Measurements from ENCODE around the gene GRK5.

Gene GRK5

DNA sequence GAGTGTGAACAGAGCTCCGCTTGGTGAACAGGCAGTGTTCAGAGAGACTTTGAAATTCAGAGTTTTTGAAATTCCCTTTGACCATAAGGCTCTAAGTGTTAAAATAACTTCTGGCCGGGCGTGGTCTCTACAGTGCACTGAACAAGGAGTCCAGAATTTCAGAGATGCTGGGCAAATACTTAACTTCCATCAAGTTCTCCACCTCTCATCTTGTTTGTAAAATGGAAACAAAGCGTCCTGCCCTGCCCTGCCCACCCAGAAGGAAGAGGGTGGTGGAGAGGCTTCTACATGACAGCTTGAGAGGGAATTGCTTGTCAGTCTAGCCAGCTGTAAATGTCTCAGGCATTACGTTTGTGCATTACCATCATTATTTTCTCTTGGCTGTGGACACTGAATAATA lies 232.6 kb downstream of the GRK5 start:
- Histone ChIP-seq H3K27me3 (ENCODE audit: control insufficient read depth in 1 of 2, insufficient read depth in 2 of 2, low read length in 2 of 2) (no peaks in the 10 kb centered on the region), H3K36me3 (ENCODE audit: control insufficient read depth in 1 of 2, insufficient read depth in 2 of 2, low read length in 2 of 2) (peaks cover 9 to 17% of the 10 kb centered on the region in 2 donors), H3K27ac (ENCODE audit: low read depth, low read length) (no peak overlapping the region), H3K4me1 (ENCODE audit: control insufficient read depth in 1 of 2, insufficient read depth in 2 of 2, low read length in 2 of 2) (peaks cover 0 to 4% of the 10 kb centered on the region in 2 donors), H3K4me3 (ENCODE audit: low read depth in 1 of 2, low read length in 2 of 2) (no peak overlapping the region), H3K9me3 (ENCODE audit: control insufficient read depth in 1 of 2, low read length in 2 of 2) (no peaks in the 10 kb centered on the region), H3K9ac (ENCODE audit: low read depth in 1 of 2, low read length in 2 of 2) (no peak overlapping the region)

DNA sequence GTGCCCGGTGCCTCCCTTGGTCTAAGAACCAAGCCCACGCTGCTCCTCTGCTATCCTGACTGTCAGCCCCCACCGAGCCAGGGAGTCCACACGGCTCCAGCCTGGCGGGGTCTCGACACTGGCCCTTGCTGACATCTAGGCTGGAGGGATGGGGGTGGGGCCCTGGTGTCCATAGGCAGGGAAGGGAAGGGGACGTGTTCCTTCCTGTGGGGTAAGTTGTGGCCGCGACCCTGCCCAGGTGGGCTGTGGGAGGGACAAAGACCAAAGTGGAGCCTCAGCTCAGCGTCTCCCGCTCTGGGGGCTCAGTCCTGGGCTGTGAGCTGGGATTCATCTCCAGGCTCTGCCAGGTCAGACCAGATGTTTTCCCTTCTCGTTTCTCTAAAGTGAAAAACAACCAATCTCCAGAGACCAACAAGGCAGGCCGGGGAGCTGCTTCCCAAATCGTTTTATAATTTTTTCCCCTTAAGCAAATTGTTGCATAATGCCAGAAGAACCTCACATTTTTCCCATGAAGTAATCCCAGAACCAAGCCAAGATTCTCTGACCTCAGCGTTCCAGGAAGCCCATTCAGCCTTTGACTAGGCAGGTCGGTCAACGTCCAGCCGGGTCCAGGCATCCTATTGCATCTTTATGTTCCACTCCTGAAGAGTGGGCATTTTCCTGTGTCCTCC lies 233.9 kb downstream of the GRK5 start:
- Histone ChIP-seq H3K9ac (ENCODE audit: low read depth in 1 of 2, low read length in 2 of 2) (no peak overlapping the region), H3K36me3 (ENCODE audit: control insufficient read depth in 1 of 2, insufficient read depth in 2 of 2, low read length in 2 of 2) (peaks cover 9 to 13% of the 10 kb centered on the region in 2 donors), H3K4me3 (ENCODE audit: low read depth in 1 of 2, low read length in 2 of 2) (no peak overlapping the region), H3K27ac (ENCODE audit: low read depth, low read length) (no peak overlapping the region), H3K9me3 (ENCODE audit: control insufficient read depth in 1 of 2, low read length in 2 of 2) (no peaks in the 10 kb centered on the region), H3K4me1 (ENCODE audit: control insufficient read depth in 1 of 2, insufficient read depth in 2 of 2, low read length in 2 of 2) (peaks cover 0 to 4% of the 10 kb centered on the region in 2 donors), H3K27me3 (ENCODE audit: control insufficient read depth in 1 of 2, insufficient read depth in 2 of 2, low read length in 2 of 2) (no peaks in the 10 kb centered on the region)

DNA sequence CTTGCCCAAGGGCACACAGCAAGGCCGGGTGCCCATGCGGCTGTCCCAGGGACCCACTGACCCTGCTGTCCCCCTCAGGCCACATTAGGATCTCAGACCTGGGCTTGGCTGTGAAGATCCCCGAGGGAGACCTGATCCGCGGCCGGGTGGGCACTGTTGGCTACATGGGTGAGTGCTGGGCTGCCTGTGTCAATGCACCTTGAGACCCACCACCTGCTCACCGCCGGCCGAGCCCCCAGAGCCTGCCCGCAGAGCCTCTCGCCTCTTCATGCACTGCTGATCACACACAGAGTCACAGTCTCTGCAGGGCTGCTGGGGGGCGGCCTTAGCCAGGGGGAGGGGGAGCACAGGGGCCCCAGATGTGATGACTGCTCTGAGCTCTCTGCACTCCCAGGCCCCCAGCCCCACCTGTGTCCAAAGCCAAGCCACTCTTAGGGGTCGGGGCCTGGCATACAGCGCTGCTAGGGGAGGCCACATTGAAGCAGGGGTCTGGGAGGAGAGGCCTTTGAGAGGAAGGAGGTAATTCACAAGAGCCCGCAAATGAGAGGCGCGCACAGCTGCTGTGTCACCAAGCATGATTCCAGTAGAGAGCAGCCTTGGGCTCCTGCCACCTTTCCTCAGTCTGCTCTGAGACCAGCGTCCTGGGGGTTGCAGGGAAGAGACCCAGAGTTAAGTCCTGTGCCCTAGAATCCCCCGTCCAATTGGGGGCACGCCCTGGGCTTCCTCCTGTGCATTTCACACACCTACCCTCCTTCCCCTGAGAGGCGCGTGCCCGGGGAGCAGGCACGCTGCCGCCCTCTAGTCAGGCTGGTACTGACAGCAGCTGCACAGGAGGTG lies 234.8 kb downstream of the GRK5 start:
- no peak overlapping the region for H3K27ac ChIP-seq (ENCODE audit: low read depth, low read length)
- no peaks in the 10 kb centered on the region for H3K27me3 ChIP-seq (ENCODE audit: control insufficient read depth in 1 of 2, insufficient read depth in 2 of 2, low read length in 2 of 2)
- H3K4me3 ChIP-seq (ENCODE audit: low read depth in 1 of 2, low read length in 2 of 2), result no peak overlapping the region
- H3K4me1 ChIP-seq (ENCODE audit: control insufficient read depth in 1 of 2, insufficient read depth in 2 of 2, low read length in 2 of 2), result peaks cover 0 to 4% of the 10 kb centered on the region in 2 donors
- no peaks in the 10 kb centered on the region for H3K9me3 ChIP-seq (ENCODE audit: control insufficient read depth in 1 of 2, low read length in 2 of 2)
- no peak overlapping the region for H3K9ac ChIP-seq (ENCODE audit: low read depth in 1 of 2, low read length in 2 of 2)
- H3K36me3 ChIP-seq (ENCODE audit: control insufficient read depth in 1 of 2, insufficient read depth in 2 of 2, low read length in 2 of 2), result peaks cover 4 to 7% of the 10 kb centered on the region in 2 donors

DNA sequence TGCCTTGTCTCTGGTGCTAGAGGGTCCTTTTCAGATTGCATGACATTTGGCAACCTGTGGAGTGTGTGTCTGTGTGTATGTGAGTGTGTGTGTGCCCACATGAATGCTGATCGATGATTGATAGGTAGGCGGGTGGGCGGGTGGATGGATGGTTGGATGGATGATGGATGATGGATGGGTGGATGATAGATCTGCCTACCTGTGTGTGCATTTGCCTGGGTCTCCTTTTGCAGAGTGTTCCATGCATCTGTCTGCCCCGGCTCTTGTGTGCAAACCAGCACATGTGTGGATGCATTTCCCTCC lies 235.3 kb downstream of the GRK5 start:
- no peak overlapping the region for H3K27ac ChIP-seq (ENCODE audit: low read depth, low read length)
- H3K4me1 ChIP-seq (ENCODE audit: control insufficient read depth in 1 of 2, insufficient read depth in 2 of 2, low read length in 2 of 2), result peaks cover 0 to 4% of the 10 kb centered on the region in 2 donors
- H3K9me3 ChIP-seq (ENCODE audit: control insufficient read depth in 1 of 2, low read length in 2 of 2), result no peaks in the 10 kb centered on the region
- no peaks in the 10 kb centered on the region for H3K27me3 ChIP-seq (ENCODE audit: control insufficient read depth in 1 of 2, insufficient read depth in 2 of 2, low read length in 2 of 2)
- no peak overlapping the region for H3K4me3 ChIP-seq (ENCODE audit: low read depth in 1 of 2, low read length in 2 of 2)
- peaks cover 9% of the 10 kb centered on the region in 2 donors for H3K36me3 ChIP-seq (ENCODE audit: control insufficient read depth in 1 of 2, insufficient read depth in 2 of 2, low read length in 2 of 2)
- H3K9ac ChIP-seq (ENCODE audit: low read depth in 1 of 2, low read length in 2 of 2), result no peak overlapping the region

DNA sequence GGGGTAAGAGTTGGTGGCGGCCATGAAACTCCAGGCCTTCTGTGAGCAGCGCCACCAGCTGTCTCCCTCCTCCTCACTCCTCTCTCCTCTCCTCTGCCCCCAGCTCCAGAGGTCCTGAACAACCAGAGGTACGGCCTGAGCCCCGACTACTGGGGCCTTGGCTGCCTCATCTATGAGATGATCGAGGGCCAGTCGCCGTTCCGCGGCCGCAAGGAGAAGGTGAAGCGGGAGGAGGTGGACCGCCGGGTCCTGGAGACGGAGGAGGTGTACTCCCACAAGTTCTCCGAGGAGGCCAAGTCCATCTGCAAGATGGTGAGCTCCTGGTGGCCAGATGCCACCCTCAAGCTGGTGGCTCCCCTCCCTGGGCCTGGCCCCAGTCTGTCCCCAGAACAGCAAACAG lies 236.1 kb downstream of the GRK5 start:
- Histone ChIP-seq H3K9ac (ENCODE audit: low read depth in 1 of 2, low read length in 2 of 2) (no peak overlapping the region), H3K27ac (ENCODE audit: low read depth, low read length) (no peak overlapping the region), H3K36me3 (ENCODE audit: control insufficient read depth in 1 of 2, insufficient read depth in 2 of 2, low read length in 2 of 2) (peaks cover 16 to 17% of the 10 kb centered on the region in 2 donors), H3K4me1 (ENCODE audit: control insufficient read depth in 1 of 2, insufficient read depth in 2 of 2, low read length in 2 of 2) (peaks cover 0 to 4% of the 10 kb centered on the region in 2 donors), H3K27me3 (ENCODE audit: control insufficient read depth in 1 of 2, insufficient read depth in 2 of 2, low read length in 2 of 2) (no peaks in the 10 kb centered on the region), H3K9me3 (ENCODE audit: control insufficient read depth in 1 of 2, low read length in 2 of 2) (no peaks in the 10 kb centered on the region), H3K4me3 (ENCODE audit: low read depth in 1 of 2, low read length in 2 of 2) (no peak overlapping the region)

DNA sequence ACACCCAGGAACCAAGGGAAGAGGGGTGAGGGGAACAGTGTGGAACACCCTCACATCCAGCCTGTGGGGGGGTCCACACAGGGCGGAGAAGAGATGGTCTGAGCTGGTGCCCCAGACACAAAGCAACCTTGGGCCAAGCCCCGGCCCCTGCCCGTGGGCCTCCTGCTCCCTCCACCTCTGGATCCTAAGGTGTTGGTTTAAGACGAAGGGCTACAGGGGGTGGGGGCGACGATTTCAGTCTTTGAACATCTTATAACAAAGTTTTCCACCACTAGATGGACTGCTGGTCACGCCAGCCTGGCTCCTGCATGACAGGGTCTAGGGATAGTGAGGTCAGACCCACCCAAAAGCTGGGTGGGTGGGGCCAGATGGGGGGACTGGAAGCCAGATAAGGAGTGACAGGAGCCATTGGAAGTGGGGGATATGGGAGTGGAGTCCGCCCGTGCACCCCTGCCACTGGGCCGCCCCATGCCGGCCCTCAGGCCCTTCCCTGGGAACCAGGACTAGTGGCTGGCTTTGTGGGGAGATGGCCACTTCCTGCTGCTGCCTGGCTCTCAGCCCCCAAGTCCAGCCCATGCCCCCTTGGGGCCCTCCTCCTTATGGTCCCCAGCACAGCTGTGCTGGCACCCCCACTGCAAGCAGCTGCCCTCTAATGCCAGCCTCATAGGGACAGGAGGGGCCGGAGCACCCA lies 236.7 kb downstream of the GRK5 start:
- Histone ChIP-seq H3K36me3 (ENCODE audit: control insufficient read depth in 1 of 2, insufficient read depth in 2 of 2, low read length in 2 of 2) (peaks cover 16 to 23% of the 10 kb centered on the region in 2 donors), H3K9me3 (ENCODE audit: control insufficient read depth in 1 of 2, low read length in 2 of 2) (no peaks in the 10 kb centered on the region), H3K27ac (ENCODE audit: low read depth, low read length) (no peak overlapping the region), H3K4me3 (ENCODE audit: low read depth in 1 of 2, low read length in 2 of 2) (no peak overlapping the region), H3K9ac (ENCODE audit: low read depth in 1 of 2, low read length in 2 of 2) (no peak overlapping the region), H3K4me1 (ENCODE audit: control insufficient read depth in 1 of 2, insufficient read depth in 2 of 2, low read length in 2 of 2) (peaks cover 0 to 4% of the 10 kb centered on the region in 2 donors), H3K27me3 (ENCODE audit: control insufficient read depth in 1 of 2, insufficient read depth in 2 of 2, low read length in 2 of 2) (no peaks in the 10 kb centered on the region)

DNA sequence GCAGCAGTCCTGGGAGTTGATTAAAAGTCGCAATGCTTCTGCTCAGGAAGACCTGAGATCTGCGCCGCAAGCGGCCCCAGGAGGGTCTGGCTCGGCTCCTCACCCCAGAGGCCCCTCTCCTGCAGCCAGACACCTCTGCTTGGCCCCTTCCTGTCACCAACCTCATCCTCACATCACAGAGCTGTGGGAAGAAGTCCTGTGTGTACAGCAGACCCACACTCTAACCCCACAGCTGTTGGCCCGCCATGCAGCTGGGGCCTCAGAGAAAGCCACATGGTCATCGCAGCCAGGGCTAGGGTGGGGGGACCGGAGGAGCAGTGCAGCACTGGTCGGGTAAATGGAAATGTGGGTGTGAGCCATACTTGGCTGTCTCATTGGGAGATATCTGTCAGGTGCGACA lies 237.5 kb downstream of the GRK5 start:
- H3K4me3 ChIP-seq (ENCODE audit: low read depth in 1 of 2, low read length in 2 of 2), result no peak overlapping the region
- H3K27ac ChIP-seq (ENCODE audit: low read depth, low read length), result no peak overlapping the region
- H3K4me1 ChIP-seq (ENCODE audit: control insufficient read depth in 1 of 2, insufficient read depth in 2 of 2, low read length in 2 of 2), result peaks cover 0 to 4% of the 10 kb centered on the region in 2 donors
- no peaks in the 10 kb centered on the region for H3K9me3 ChIP-seq (ENCODE audit: control insufficient read depth in 1 of 2, low read length in 2 of 2)
- no peaks in the 10 kb centered on the region for H3K27me3 ChIP-seq (ENCODE audit: control insufficient read depth in 1 of 2, insufficient read depth in 2 of 2, low read length in 2 of 2)
- no peak overlapping the region for H3K9ac ChIP-seq (ENCODE audit: low read depth in 1 of 2, low read length in 2 of 2)
- H3K36me3 ChIP-seq (ENCODE audit: control insufficient read depth in 1 of 2, insufficient read depth in 2 of 2, low read length in 2 of 2), result peaks cover 18 to 24% of the 10 kb centered on the region in 2 donors

DNA sequence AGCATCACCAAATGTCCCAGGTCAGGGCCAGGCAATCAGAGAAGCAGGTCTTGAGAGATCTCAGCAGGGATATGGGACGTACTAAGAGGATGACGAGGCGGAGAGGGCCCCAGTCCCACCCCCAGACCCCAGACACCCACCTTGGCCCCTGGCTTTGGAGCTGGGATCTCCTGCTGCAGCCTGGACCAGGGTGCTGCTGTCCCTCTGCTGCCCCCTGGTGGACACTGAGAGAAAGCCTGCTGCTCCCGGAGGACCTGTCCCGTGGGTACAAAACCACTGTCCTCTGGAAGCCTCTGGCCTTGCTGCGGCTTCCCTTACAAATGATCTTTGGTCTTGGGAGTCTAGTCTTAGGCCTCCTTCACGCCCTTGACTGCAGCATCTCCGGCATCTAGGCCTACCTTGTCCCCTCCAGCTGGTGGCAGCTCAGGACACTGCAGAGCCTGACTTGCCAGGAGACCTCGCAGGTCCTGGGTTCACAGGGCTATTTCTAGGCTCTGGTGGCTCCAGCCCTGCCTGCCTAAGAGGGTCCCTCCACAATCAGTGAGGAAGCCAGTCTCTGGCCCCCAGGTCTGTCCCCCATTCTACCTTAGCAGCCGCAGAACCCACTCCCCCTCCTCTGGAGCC lies 238.1 kb downstream of the GRK5 start:
- H3K36me3 ChIP-seq (ENCODE audit: control insufficient read depth in 1 of 2, insufficient read depth in 2 of 2, low read length in 2 of 2), result peaks cover 18 to 25% of the 10 kb centered on the region in 2 donors
- no peaks in the 10 kb centered on the region for H3K9me3 ChIP-seq (ENCODE audit: control insufficient read depth in 1 of 2, low read length in 2 of 2)
- no peak overlapping the region for H3K27ac ChIP-seq (ENCODE audit: low read depth, low read length)
- H3K4me1 ChIP-seq (ENCODE audit: control insufficient read depth in 1 of 2, insufficient read depth in 2 of 2, low read length in 2 of 2), result peaks cover 0 to 4% of the 10 kb centered on the region in 2 donors
- H3K4me3 ChIP-seq (ENCODE audit: low read depth in 1 of 2, low read length in 2 of 2), result no peak overlapping the region
- H3K27me3 ChIP-seq (ENCODE audit: control insufficient read depth in 1 of 2, insufficient read depth in 2 of 2, low read length in 2 of 2), result no peaks in the 10 kb centered on the region
- no peak overlapping the region for H3K9ac ChIP-seq (ENCODE audit: low read depth in 1 of 2, low read length in 2 of 2)

DNA sequence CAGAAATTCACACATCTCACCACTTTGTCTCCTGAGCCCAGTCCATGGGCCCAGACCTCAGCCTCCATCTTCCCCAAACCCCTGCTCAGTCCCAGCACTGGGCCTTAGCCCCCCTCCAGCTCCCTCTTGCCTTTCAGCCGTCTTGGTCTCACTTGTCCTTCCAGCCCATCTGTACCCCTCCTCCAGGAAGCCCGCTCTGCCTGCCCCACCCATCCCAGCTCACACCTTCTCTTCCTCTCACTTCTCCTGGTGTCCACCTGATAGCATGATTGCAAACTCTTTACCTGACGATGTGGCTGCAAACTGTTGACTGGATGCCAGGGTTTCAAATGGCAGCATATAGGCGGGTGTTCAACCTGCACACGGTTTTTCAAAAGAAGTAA lies 238.6 kb downstream of the GRK5 start:
- Histone ChIP-seq H3K4me3 (ENCODE audit: low read depth in 1 of 2, low read length in 2 of 2) (no peak overlapping the region), H3K9me3 (ENCODE audit: control insufficient read depth in 1 of 2, low read length in 2 of 2) (no peaks in the 10 kb centered on the region), H3K9ac (ENCODE audit: low read depth in 1 of 2, low read length in 2 of 2) (no peak overlapping the region), H3K4me1 (ENCODE audit: control insufficient read depth in 1 of 2, insufficient read depth in 2 of 2, low read length in 2 of 2) (peaks cover 0 to 1% of the 10 kb centered on the region in 2 donors), H3K27ac (ENCODE audit: low read depth, low read length) (no peak overlapping the region), H3K27me3 (ENCODE audit: control insufficient read depth in 1 of 2, insufficient read depth in 2 of 2, low read length in 2 of 2) (no peaks in the 10 kb centered on the region), H3K36me3 (ENCODE audit: control insufficient read depth in 1 of 2, insufficient read depth in 2 of 2, low read length in 2 of 2) (peaks cover 18 to 28% of the 10 kb centered on the region in 2 donors)
